Measurements from ENCODE around the gene PDLIM3. TPM values are rescaled to one million over a fixed set of nuclear protein-coding genes. Genes with fewer than 3 reads are reported as not detected.

Gene PDLIM3
- total RNA-seq, 5 donors from 2014 or later (not counting 1 experiment from before 2014, with no cell fraction given): 0.23 to 0.63 (median 0.63) TPM; not detected in 2

DNA sequence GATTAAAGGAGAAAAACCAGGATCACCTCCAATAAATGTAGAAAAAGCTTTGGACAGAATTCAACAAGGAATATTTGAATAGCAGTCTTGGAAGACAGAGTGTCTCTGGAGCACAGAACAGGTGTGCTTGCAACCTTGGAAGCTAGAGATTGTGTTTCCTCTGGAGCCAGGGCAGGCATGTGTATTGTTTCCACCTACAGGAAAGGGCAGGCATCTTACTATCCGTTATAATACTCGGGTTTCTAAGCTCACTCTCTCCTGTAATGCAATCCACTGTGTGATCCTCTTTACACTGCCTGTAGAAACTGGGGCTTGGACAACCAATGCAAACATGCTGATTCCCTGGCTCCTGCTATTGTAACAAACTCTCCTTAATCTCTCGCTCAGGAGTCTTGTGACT lies 78.2 kb downstream of the PDLIM3 start:
- no peak for DNase-seq
- no peak overlapping the region for H3K4me3 ChIP-seq (ENCODE audit: control insufficient read depth in 1 of 2, extremely low read depth in 1 of 2, low read length in 1 of 2)

GRCh38 chr4:185456131-185456530 lies 79.2 kb downstream of the PDLIM3 start:
- POLR2A ChIA-PET: interaction anchor here (0.6 kb wide), 3 partner anchors 19 to 278 kb away, joined by 3 to 10 read pairs (median 4); no protein-coding TSS in a partner anchor
- no peak overlapping the region for H3K4me3 Mint-ChIP-seq
- H3K36me3 ChIP-seq (ENCODE audit: control insufficient read depth in 2 of 2, extremely low read depth in 1 of 2, insufficient read depth in 1 of 2, low read length in 1 of 2): no peaks in the 10 kb centered on the region
- CTCF ChIA-PET: no interaction called here
- H3K4me3 ChIP-seq (ENCODE audit: control insufficient read depth in 1 of 2, extremely low read depth in 1 of 2, low read length in 1 of 2): no peak overlapping the region
- peaks cover 21 to 22% of the 10 kb centered on the region in 2 donors for H3K27me3 Mint-ChIP-seq
- no peak overlapping the region for H3K27ac Mint-ChIP-seq
- DNase-seq (no peak), ATAC-seq (replicated peaks in 1 of 4) (no peak)
- H3K9me3 ChIP-seq: no peaks in the 10 kb centered on the region
- no peaks in the 10 kb centered on the region for H3K9me3 Mint-ChIP-seq
- H3K27me3 ChIP-seq (replicated peaks in 1 of 2; ENCODE audit: control insufficient read depth in 2 of 2, extremely low read depth in 1 of 2, insufficient read depth in 2 of 2, low read length in 1 of 2): peaks cover 0 to 7% of the 10 kb centered on the region in 2 experiments
- WGBS (ENCODE audit: insufficient coverage): no CpG with 5 or more reads among the region's 2 CpGs
- no peaks in the 10 kb centered on the region for H3K4me1 ChIP-seq (ENCODE audit: control insufficient read depth in 1 of 2, extremely low read depth in 1 of 2, insufficient read depth in 2 of 2, low read length in 2 of 2)
- H3K4me1 Mint-ChIP-seq: no peaks in the 10 kb centered on the region
- no peak overlapping the region for H3K27ac ChIP-seq (ENCODE audit: low read length)
- H3K36me3 Mint-ChIP-seq: no peaks in the 10 kb centered on the region

More for the DNA sequence above, 78.2 kb downstream of the PDLIM3 start:
- Histone ChIP-seq H3K27ac (ENCODE audit: low read length) (no peak overlapping the region), H3K9me3 (no peaks in the 10 kb centered on the region), H3K27me3 (replicated peaks in 1 of 2; ENCODE audit: control insufficient read depth in 2 of 2, extremely low read depth in 1 of 2, insufficient read depth in 2 of 2, low read length in 1 of 2) (peaks cover 0 to 7% of the 10 kb centered on the region in 2 experiments), H3K36me3 (ENCODE audit: control insufficient read depth in 2 of 2, extremely low read depth in 1 of 2, insufficient read depth in 1 of 2, low read length in 1 of 2) (no peaks in the 10 kb centered on the region), H3K4me1 (ENCODE audit: control insufficient read depth in 1 of 2, extremely low read depth in 1 of 2, insufficient read depth in 2 of 2, low read length in 2 of 2) (no peaks in the 10 kb centered on the region)
- H3K4me3 Mint-ChIP-seq: no peak overlapping the region
- no peaks in the 10 kb centered on the region for H3K9me3 Mint-ChIP-seq
- WGBS (ENCODE audit: insufficient coverage): 43% methylated on average over 2 of the region's 3 CpGs
- no peak for ATAC-seq (replicated peaks in 1 of 4)
- H3K36me3 Mint-ChIP-seq: no peaks in the 10 kb centered on the region
- ChIA-PET POLR2A (no interaction called here), CTCF (no interaction called here)
- H3K27me3 Mint-ChIP-seq: peaks cover 19 to 25% of the 10 kb centered on the region in 2 donors
- H3K4me1 Mint-ChIP-seq: no peaks in the 10 kb centered on the region
- no peak overlapping the region for H3K27ac Mint-ChIP-seq

Other genes with a start within 250 kb of the PDLIM3 start
- gene LRP2BP, start 139.6 kb downstream of the PDLIM3 start, total RNA-seq: 1 to 10 TPM in 2 of 5 donors, under 1 TPM in 3; 0.51 to 2.9 (median 0.89) TPM
- 10 to 100 TPM in 2 of 5 donors, 1 to 10 TPM in 3; 5.5 to 16.0 (median 7.9) TPM for gene ANKRD37, start 138.7 kb downstream of the PDLIM3 start, total RNA-seq
- gene UFSP2, start 109.5 kb downstream of the PDLIM3 start, total RNA-seq: 10 to 100 TPM; 13.9 to 30.1 (median 20.3) TPM
- under 1 TPM; 0.35 to 0.77 (median 0.47) TPM for gene CCDC110, start 63.8 kb downstream of the PDLIM3 start, total RNA-seq

Measured in T-cell (primary cell).